H9 (cell line): ENCODE data around the gene CD2AP. TPM values are rescaled to one million over a fixed set of nuclear protein-coding genes. Genes with fewer than 3 reads are reported as not detected.

ENCODE experiments used
- DNase-seq: peaks from one replicate; pipeline ENCODE4 v3.0.0-alpha.2; 2017
- H2AFZ ChIP-seq: one replicate; pipeline ENCODE4 v1.6.1; 2013; ENCODE audit warnings: mild to moderate bottlenecking, low read length, control low read depth, moderate library complexity
- H2AK5ac ChIP-seq: 2 replicates; pipeline ENCODE4 v1.6.1; 2013; ENCODE audit warnings: low read length, control low read depth, mixed read lengths; ENCODE audit not compliant: insufficient read length
- H2BK120ac ChIP-seq: one replicate; pipeline ENCODE4 v1.6.1; 2013; ENCODE audit warnings: low read depth, mild to moderate bottlenecking, low read length, control low read depth, inconsistent platforms; ENCODE audit not compliant: poor library complexity, severe bottlenecking
- H2BK12ac ChIP-seq: 2 replicates; pipeline ENCODE4 v1.6.1; 2013; ENCODE audit warnings: low read length, control low read depth, mixed read lengths, low read depth; ENCODE audit not compliant: insufficient read length
- H2BK15ac ChIP-seq: 2 replicates; pipeline ENCODE4 v1.6.1; 2013; ENCODE audit warnings: low read depth, low read length, control low read depth
- H2BK20ac ChIP-seq: one replicate; pipeline ENCODE4 v1.6.1; 2013; ENCODE audit warnings: low read depth, mild to moderate bottlenecking, low read length, control low read depth, inconsistent platforms; ENCODE audit not compliant: poor library complexity, severe bottlenecking
- H2BK5ac ChIP-seq: 2 replicates; pipeline ENCODE4 v1.6.1; 2013; ENCODE audit warnings: low read length, control low read depth, mixed read lengths; ENCODE audit not compliant: insufficient read length
- H3K14ac ChIP-seq: 2 replicates; pipeline ENCODE4 v1.6.1; 2013; ENCODE audit warnings: low read length, control low read depth; ENCODE audit not compliant: insufficient read depth
- H3K18ac ChIP-seq: 2 replicates; pipeline ENCODE4 v1.6.1; 2013; ENCODE audit warnings: low read depth, mild to moderate bottlenecking, mixed read lengths, low read length, control low read depth; ENCODE audit not compliant: insufficient read length
- H3K23ac ChIP-seq: 2 replicates; pipeline ENCODE4 v1.6.1; 2013; ENCODE audit warnings: low read length, control low read depth, mixed read lengths, low read depth; ENCODE audit not compliant: insufficient read length
- H3K23me2 ChIP-seq: 2 replicates; pipeline ENCODE4 v1.6.1; 2013; ENCODE audit warnings: low read depth, mild to moderate bottlenecking, mixed read lengths, low read length, control low read depth; ENCODE audit not compliant: insufficient read length, poor library complexity, severe bottlenecking
- H3K27ac ChIP-seq: 2 replicates; pipeline ENCODE4 v1.5.1; 2013; ENCODE audit warnings: low read length, control low read depth, mixed read lengths, low read depth; ENCODE audit not compliant: insufficient read length
- H3K27me3 ChIP-seq: 2 replicates; pipeline ENCODE4 v1.6.1; 2013; ENCODE audit warnings: low read length, control low read depth, inconsistent platforms; ENCODE audit not compliant: insufficient read depth
- H3K4ac ChIP-seq: 2 replicates; pipeline ENCODE4 v1.6.1; 2013; ENCODE audit warnings: low read depth, mild to moderate bottlenecking, control low read depth, inconsistent platforms, low read length, moderate library complexity
- H3K4me1 ChIP-seq: 2 replicates; pipeline ENCODE4 v1.6.1; 2013; ENCODE audit warnings: low read length, control low read depth, inconsistent platforms; ENCODE audit not compliant: insufficient read depth
- H3K4me2 ChIP-seq: 2 replicates; pipeline ENCODE4 v1.6.1; 2013; ENCODE audit warnings: low read length, control low read depth, mixed read lengths; ENCODE audit not compliant: insufficient read length, insufficient read depth
- H3K56ac ChIP-seq: 2 replicates; pipeline ENCODE4 v1.6.1; 2013; ENCODE audit warnings: low read depth, mild to moderate bottlenecking, mixed read lengths, low read length, control low read depth; ENCODE audit not compliant: insufficient read length
- H3K79me1 ChIP-seq: 2 replicates; pipeline ENCODE4 v1.6.1; 2013; ENCODE audit warnings: low read depth, mild to moderate bottlenecking, moderate library complexity, low read length, control low read depth, inconsistent platforms; ENCODE audit not compliant: insufficient read depth, poor library complexity, severe bottlenecking
- H3K79me2 ChIP-seq: 2 replicates; pipeline ENCODE4 v1.6.1; 2013; ENCODE audit warnings: low read length, control low read depth, inconsistent platforms; ENCODE audit not compliant: insufficient read depth
- H3K9ac ChIP-seq: 2 replicates; pipeline ENCODE4 v1.6.1; 2013; ENCODE audit warnings: low read length, control low read depth, mixed read lengths; ENCODE audit not compliant: insufficient read length; ENCODE audit errors: extremely low read depth
- H3K9me3 ChIP-seq: one replicate; pipeline ENCODE4 v1.6.1; 2013; ENCODE audit warnings: low read depth, low read length, inconsistent platforms; ENCODE audit not compliant: control insufficient read depth
- H3T11ph ChIP-seq: one replicate; pipeline ENCODE4 v1.6.1; 2013; ENCODE audit warnings: mild to moderate bottlenecking, low read length, control low read depth, inconsistent platforms
- H4K20me1 ChIP-seq: one replicate; pipeline ENCODE4 v1.6.1; 2013; ENCODE audit not compliant: control insufficient read depth, insufficient read length, insufficient read depth
- H4K5ac ChIP-seq: 2 replicates; pipeline ENCODE4 v1.6.1; 2013; ENCODE audit warnings: low read depth, mild to moderate bottlenecking, mixed read lengths, low read length, control low read depth; ENCODE audit not compliant: insufficient read length
- H4K8ac ChIP-seq: replicated peaks from 2 replicates; pipeline ENCODE4 v1.6.1; 2013; ENCODE audit warnings: low read length, control low read depth, mixed read lengths, low read depth; ENCODE audit not compliant: insufficient read length
- H4K91ac ChIP-seq: 2 replicates; pipeline ENCODE4 v1.6.1; 2013; ENCODE audit warnings: low read depth, mild to moderate bottlenecking, moderate library complexity, mixed read lengths, low read length, control low read depth; ENCODE audit not compliant: insufficient read length
- H3K27ac Mint-ChIP-seq, 3 experiments: 2 replicates in 2 of 3; 3 replicates in 1 of 3; pipeline ENCODE4 v1.8.0; 2020 to 2021; ENCODE audit warnings: mixed read lengths in 3 of 3, mild to moderate bottlenecking in 1 of 3, moderate library complexity in 1 of 3
- H3K27me3 Mint-ChIP-seq: 2 replicates; pipeline ENCODE4 v1.8.0; 2021; ENCODE audit warnings: low read depth, mild to moderate bottlenecking, moderate library complexity, mixed read lengths
- H3K36me3 Mint-ChIP-seq, 3 experiments: 2 replicates in 2 of 3; 3 replicates in 1 of 3; pipeline ENCODE4 v1.8.0; 2020 to 2021; ENCODE audit warnings: low read depth in 3 of 3, mixed read lengths in 3 of 3; ENCODE audit not compliant: insufficient read depth in 1 of 3
- H3K4me1 Mint-ChIP-seq, 2 experiments: 2 replicates each; pipeline ENCODE4 v1.8.0; 2020; ENCODE audit warnings: mixed read lengths in 2 of 2
- H3K4me3 Mint-ChIP-seq, 2 experiments: 2 replicates in 1 of 2; 3 replicates in 1 of 2; pipeline ENCODE4 v1.8.0; 2020 to 2021; ENCODE audit warnings: mild to moderate bottlenecking in 2 of 2, mixed read lengths in 2 of 2, moderate library complexity in 1 of 2
- H3K9me3 Mint-ChIP-seq, 2 experiments: 2 replicates in 1 of 2; 3 replicates in 1 of 2; pipeline ENCODE4 v1.8.0; 2020; ENCODE audit warnings: mild to moderate bottlenecking in 2 of 2, mixed read lengths in 2 of 2, moderate library complexity in 1 of 2
- CTCF ChIP-seq: fragments of 200-600 bp; sonication (generic); conservative IDR thresholded peaks from 3 replicates; pipeline ENCODE4 v1.8.0; 2021; ENCODE audit warnings: antibody characterized with exemption, mild to moderate bottlenecking
- WGBS: extraction: QIAGEN DNeasy Blood & Tissue Kit; methylation state at CpG from one replicate; pipeline ENCODE4 v1.1.7; 2013; ENCODE audit warnings: missing lambda C conversion rate, low lambda C conversion rate, mixed read lengths; ENCODE audit not compliant: insufficient read length; ENCODE audit errors: extremely low coverage; 5-methylcytosine and 5-hydroxymethylcytosine counted together
- total RNA-seq: library from RNA; stranded (reverse); gene quantifications from 2 replicates; pipeline ENCODE4 v1.2.1, GENCODE V29; 2021

Gene CD2AP
- total RNA-seq, 1 experiment from 2014 or later: 50.1 TPM

DNA sequence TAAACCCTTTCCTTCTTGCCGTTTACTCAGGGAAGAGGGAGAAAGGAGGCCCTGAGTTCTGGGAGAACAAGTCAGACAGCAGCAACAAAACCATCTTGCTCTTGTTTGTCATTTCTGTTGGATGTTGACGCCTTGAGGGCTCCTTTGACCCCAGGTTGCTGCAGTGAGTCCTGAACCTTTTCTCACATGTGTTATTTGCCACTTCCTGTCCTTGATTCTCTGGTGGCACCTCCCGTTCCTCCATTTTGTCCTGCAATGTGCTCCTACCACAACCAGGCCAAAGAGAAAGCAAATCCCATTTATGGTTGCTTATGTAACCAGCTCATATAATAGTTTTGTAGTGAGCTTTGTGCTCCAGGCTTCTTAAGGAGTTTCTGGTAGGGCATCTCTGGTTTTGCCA, 154.2 kb downstream of the CD2AP start:
- Mint-ChIP-seq H3K4me3 (no peak overlapping the region), H3K36me3 (peaks cover 0 to 4% (median 2%) of the 10 kb centered on the region in 3 experiments; a peak in 3 of 7 replicates), H3K4me1 (peaks cover 15 to 18% of the 10 kb centered on the region in 2 experiments), H3K9me3 (peaks cover under 1 to 3% of the 10 kb centered on the region in 2 experiments; a peak in 3 of 5 replicates), H3K27ac (no peak overlapping the region; a peak in 1 of 7 replicates), H3K27me3 (no peaks in the 10 kb centered on the region; the same call in 1 of the 2 replicates)
- Histone ChIP-seq H3K23ac (no peak overlapping the region), H4K20me1 (no peaks in the 10 kb centered on the region), H2AFZ (no peak overlapping the region), H3K9me3 (no peaks in the 10 kb centered on the region), H3K4ac (no peak overlapping the region), H3K23me2 (no peaks in the 10 kb centered on the region), H3K27ac (no peak overlapping the region), H2AK5ac (no peak overlapping the region), H3K79me2 (no peaks in the 10 kb centered on the region), H2BK120ac (no peak overlapping the region), H4K5ac (no peak overlapping the region), H3K14ac (no peak overlapping the region), H4K91ac (no peak overlapping the region), H3K4me1 (no peaks in the 10 kb centered on the region), H3K27me3 (no peaks in the 10 kb centered on the region), H2BK20ac (no peak overlapping the region), H3K4me2 (no peak overlapping the region), H4K8ac (no peak overlapping the region), H3K79me1 (no peaks in the 10 kb centered on the region), H3K18ac (no peak overlapping the region), H3K9ac (no peak overlapping the region), H2BK12ac (no peak overlapping the region), H2BK5ac (no peak overlapping the region), H3T11ph (no peak overlapping the region), H3K56ac (no peak overlapping the region), H2BK15ac (no peak overlapping the region)
- no peak for DNase-seq
- no CpG with 5 or more reads among the region's 3 CpGs for WGBS
- no peak for TF ChIP-seq CTCF
